NCI-H1105 treated with DMSO at 0.1 percent for 48 hours (cell line): ENCODE measurements around the gene PCP2.

Source experiments
- DNase-seq: peaks from one replicate; lab custom pipeline; 2025; lab: John Stamatoyannopoulos, UW

The PCP2 gene

DNA sequence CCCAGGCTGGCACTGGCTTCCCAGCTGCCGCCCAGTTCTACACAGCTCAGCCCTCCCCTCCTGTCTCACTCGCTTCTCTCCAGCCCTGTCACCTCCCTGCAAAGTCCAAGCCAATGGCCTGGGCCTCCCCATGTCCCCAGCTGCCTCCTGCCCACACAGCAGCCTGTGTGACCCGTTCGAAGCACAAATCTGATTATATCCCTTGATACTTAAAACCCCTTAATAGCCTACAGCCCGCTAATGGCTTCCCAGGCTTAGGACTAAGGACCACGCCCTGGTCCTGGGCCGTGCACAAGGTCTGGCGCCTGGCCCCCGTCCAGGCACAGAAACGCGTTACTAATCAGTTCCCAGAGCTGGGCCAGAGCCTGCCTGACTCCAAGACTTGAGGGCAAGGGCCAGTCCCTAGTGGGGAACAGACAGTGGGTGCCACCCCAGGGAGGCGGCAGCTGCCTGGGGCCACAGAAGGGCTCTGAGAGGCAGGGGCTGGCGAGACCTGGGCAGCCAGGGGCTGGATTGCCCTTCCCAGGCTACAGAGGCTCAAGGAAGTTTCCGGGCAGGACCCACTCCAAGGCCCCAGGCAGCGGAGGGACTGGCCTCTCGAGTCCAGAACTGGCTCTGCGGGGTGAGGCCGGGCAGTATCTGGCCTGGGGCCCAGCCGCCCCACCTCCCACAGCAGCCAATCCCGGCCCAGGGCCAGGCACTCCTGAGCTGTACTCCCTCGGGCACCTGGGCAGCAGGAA is 14.6 kb downstream of the PCP2 start:
- DNase-seq = no peak

- DNase-seq = no peak
Measured at GRCh38 chr19:7618348-7618747, 15.2 kb downstream of the PCP2 start.

DNA sequence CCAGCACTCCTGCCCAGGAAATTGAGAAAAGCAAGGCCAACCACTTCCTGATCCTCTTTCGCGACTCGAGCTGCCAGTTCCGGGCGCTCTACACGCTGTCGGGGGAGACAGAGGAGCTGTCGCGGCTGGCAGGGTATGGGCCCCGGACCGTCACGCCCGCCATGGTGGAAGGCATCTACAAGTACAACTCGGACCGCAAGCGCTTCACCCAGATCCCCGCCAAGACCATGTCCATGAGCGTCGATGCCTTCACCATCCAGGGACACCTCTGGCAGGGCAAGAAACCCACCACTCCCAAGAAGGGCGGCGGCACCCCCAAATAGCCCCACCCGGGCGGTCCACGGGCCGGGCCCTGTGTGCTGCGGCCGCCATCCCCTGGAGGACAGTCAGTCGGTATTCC is 15.8 kb downstream of the PCP2 start:
- DNase-seq = no peak

GRCh38 chr19:7617172-7617571 is 16.3 kb downstream of the PCP2 start:
- no peak for DNase-seq

- no peak for DNase-seq
Measured at GRCh38 chr19:7614859-7615741, 18.4 kb downstream of the PCP2 start.

GRCh38 chr19:7612282-7613274 is 20.9 kb downstream of the PCP2 start:
- DNase-seq = no peak

DNA sequence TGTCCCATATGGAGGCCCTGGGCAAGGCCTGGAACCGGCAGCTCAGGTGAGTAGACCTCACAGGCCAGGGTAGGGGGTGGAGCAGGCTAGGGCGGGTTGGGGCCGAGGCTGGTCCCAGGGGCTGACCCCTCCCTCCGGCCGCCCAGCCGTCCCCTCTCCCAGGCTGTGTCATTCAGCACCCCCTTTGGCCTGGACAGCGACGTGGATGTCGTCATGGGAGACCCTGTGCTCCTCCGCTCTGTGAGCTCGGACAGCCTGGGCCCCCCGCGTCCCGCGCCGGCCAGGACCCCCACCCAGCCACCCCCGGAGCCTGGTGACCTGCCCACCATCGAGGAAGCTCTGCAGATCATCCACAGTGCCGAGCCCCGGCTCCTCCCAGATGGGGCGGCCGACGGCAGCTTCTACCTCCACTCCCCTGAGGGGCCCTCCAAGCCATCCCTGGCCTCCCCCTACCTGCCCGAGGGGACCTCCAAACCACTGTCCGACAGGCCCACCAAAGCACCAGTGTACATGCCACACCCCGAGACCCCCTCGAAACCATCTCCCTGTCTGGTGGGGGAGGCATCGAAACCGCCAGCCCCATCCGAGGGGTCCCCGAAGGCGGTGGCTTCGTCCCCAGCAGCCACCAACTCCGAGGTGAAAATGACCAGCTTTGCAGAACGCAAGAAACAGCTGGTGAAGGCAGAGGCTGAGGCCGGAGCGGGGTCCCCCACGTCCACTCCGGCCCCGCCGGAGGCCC is 21.8 kb downstream of the PCP2 start:
- no peak for DNase-seq

- DNase-seq = no peak
Measured at GRCh38 chr19:7610491-7611240, 22.9 kb downstream of the PCP2 start.

GRCh38 chr19:7607874-7608560 is 25.5 kb downstream of the PCP2 start:
- DNase-seq = no peak

DNA sequence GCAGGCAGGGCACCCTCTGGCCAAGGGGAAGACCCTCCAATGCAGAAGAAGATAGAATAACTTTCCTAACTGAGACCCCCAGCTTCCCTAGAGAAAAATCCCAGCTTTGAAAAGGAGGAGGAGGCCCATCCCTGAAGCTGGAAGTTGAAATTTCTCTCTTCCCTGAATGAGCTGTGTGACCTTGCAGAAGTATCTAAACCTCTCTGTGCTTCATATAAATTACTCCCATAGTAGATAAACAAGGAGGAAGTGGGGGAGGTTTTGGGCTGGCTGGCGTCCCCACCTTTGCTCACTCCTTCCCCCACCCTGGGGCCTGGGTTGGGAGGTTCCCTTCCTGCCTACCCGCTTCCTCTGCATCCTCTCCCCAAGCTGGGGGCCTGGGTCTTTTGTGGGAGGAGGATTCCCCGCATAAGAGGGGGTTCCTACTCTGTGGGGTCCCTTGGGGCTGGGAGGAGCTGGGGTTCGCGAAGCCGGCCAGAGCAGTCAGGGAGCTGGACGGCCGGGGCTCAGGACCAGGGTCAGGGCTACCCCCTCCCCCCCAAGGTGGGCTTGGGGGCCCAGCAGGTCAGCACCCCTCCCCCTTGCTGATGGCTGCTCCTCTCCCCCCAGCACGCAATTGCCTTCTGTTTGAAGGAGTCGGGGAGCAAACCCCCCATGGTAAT is 26.2 kb downstream of the PCP2 start:
- DNase-seq = no peak

- no peak for DNase-seq
Measured at GRCh38 chr19:7606289-7606688, 27.2 kb downstream of the PCP2 start.

DNA sequence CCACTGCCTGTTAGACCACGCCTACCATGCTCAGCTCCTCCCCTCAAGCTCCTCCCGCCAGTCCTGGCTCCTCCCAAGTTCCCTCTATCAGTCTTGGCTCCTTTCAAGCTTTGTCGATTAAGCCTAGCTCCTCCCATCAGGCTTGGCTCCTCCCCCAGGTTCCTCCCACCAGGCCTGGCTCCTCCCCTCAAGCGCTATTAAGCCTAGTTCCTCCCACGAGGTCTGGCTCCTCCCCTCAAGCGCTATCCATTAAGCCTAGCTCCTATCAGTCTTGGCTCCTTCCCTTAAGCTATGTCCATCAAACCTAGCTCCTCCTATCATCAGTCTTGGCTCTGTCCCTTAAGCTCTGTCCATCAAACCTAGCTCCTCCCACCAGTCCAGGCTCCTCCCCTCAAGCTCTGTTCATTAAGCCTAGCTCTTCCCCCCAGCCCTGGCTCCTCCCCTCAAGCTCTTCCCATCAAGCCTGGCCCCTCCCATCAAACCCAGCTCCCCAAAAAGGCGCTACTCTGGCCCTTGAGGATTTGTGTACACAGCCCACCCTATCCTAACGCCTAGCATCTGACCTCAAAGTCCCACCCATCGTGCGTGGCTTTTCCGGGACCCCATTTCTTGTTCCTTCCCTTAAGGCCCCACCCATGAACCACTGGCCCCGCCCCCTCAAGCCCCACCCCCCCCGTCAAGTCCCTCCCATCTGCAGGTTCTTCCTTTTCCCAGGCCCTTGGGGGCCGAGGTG is 27.9 kb downstream of the PCP2 start:
- no peak for DNase-seq

GRCh38 chr19:7603919-7604318 is 29.6 kb downstream of the PCP2 start:
- no peak for DNase-seq

- DNase-seq = no peak
Measured at GRCh38 chr19:7602935-7603497, 30.5 kb downstream of the PCP2 start.

DNA sequence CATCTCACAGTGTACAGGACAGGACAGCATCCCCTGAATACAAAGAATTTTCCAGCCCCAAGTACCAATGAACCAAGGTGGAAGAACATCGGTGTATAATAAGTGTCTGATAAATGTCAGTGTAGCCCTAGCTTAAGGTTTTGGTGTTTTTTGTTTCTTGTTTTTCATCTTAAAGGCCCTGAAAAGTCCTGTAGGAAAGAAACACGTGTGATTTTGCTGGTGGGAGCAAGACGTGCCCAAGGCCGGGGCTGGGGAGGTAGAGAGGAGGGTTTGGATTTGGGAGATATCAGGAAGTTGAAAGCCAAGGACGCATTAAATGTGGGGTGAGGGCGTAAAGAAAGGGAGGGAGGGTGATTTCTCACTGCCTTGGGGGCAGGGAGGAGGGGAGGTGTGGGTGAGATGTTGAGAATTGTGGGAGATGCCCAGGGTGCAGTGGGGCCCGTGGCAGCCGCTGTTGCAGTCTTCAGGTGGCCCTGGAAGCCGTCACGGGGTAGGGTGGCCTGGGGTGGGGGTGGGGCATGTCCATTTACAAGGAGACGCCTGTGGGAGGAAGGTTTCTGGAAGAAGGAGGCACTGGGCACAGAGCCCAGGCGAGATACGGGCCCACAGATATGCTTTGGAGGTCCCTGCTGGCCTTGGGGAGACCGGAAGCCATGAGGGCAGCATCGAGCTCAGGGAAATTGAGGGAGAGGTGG is 31.1 kb downstream of the PCP2 start:
- DNase-seq = no peak

GRCh38 chr19:7600721-7601120 is 32.8 kb downstream of the PCP2 start:
- DNase-seq = no peak

- DNase-seq = no peak
Measured at GRCh38 chr19:7598180-7598579, 35.3 kb downstream of the PCP2 start.

- no peak for DNase-seq
Measured at GRCh38 chr19:7597689-7598088, 35.8 kb downstream of the PCP2 start.
